Islet of Langerhans (tissue), 1 donor: ENCODE results near the gene THPO.

Source experiments
- FAIRE-seq: peaks from one replicate; lab custom pipeline; 2011; peaks lifted over from hg19 to GRCh38; lab: Jason Lieb, UNC

THPO gene

DNA sequence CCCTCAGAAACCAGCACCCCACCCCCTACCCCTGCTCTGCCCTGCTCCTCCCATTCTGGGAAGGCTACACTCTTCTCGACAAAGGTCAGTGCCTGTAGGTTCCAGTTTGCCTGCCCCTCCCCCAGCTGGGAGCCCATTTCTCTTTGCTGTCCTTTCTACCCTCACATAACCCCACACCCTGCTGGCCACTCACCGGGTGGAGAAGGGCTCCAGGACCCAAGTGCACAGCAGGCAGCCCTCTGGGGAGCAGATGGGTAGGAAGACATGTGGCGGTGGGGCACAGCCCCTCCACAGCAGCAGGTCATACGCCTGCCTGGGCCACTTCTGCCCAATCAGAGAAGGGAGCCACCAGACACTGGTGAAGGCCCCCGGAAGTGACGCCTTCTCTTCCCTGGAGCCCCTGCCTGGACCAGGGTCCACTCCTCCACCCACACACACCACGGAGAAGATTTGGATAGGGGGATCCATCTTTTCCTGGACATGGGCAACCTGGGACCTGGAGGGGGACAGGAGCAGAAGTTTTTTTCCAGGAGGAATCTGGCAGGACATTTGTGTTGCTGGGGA lies at the start of gene THPO:
THPO (minus strand) TSS at position 326 of the 564 bp plus-strand sequence. CDS start 1,948 bp downstream, outside the sequence.
- no peak for FAIRE-seq

DNA sequence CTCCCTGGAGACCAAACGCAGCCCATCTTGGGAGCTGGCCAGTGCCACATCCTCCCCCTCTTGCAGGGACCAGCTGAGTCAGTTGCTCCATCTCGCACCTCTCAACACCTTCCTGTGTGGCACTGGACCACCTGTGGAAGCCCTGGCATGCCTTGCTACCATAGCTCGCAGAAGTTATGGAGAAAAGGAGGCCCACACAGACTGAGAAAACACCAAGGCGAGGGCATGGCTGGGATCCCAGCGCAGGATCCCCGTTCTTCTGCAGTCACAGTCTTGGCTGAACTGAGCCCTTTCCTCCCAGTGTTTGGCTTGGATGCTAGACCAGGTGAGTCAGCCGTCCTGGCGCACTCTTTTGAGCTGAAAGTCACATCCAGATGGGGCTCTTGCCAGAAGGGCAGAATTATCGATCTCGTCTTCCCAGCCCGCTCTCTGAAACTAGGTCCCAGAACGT lies 48.7 kb upstream of the THPO start:
- FAIRE-seq, result no peak

DNA sequence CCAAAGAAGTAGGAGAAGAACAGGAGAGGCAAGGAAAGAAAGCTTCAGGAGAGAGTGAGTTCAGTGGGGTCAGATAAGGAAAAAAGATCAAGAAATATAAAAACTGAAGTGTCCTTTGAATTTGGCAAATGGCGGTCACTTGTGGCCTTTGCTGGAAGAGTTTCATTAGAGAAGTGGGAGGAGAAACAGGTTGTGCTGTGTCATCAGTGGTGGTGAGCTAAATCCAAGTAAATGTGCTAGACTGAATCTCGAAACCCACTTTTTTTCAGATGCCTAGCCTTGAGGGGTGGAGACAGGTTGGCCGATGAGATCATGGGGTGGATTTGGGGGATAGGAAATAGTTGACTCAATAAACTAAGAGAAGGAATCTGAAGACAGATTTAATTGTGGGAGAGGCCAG lies 45.6 kb upstream of the THPO start:
- no peak for FAIRE-seq

DNA sequence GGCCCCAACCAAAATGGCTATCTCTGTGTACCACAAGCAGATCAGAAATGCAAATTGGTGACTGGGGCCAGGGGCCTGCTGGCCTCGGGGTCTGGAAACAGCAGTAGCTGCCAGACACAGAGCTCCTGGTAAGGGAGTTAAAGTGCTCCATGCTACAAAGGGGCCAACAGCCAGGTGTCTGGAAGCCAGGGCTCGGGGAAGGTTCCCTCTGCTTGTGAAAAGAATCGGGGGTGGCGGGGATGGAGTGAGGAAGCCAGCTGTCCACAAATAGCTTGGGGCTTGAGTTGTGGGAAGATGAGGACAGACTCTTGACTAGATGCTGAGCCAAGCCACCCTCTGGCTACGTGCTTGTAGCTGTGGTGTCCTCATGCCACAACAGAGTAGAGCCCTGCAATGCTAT lies 41.2 kb upstream of the THPO start:
- FAIRE-seq, result no peak

DNA sequence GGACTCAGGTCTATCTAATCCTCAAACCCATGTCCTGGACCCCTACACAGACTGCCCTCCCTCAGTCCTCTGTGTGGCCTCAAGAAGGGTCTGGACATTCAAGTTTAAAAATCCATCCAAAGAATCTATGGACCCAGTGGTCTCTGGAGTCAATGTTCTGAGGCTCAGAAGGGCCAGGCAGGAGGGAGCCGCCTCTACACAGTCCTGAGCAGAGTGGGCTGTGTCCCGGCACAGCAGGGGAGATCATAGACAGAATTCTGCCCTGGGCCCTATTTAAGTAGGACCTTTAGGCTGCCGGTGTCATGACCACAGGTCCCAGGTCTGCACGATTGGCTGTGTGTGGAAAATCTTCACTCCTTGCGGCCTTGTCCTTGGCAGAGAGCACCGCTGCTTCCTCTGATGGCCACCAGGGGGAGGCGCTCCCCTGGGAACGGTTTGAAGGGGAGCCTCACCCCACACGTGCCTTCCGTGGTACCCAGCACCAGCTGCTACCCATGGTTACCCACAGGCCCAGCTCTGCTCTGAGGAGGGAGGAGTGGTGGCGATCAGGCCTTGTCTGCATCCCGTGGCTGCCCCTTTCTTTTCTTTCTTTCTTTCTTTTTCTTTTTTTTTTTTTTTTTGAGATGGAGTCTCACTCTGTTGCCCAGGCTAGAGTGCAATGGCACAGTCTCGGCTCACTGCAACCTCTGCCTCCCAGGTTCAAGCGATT lies 39.8 kb upstream of the THPO start:
- FAIRE-seq, result no peak

DNA sequence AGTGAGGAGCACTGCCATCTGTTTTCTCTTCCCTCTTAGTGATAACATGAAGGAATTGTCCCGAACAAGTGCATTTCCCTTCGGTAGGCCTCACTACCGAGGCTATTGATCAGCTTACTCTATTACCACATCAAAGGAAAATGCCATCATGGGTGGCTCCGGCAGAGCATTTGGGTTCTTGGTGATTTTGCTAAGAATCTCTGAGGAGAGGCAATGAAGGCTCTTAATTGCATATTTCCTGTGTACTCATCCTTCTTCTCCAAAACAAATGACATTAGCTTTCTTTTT lies 37.1 kb upstream of the THPO start:
- no peak for FAIRE-seq

DNA sequence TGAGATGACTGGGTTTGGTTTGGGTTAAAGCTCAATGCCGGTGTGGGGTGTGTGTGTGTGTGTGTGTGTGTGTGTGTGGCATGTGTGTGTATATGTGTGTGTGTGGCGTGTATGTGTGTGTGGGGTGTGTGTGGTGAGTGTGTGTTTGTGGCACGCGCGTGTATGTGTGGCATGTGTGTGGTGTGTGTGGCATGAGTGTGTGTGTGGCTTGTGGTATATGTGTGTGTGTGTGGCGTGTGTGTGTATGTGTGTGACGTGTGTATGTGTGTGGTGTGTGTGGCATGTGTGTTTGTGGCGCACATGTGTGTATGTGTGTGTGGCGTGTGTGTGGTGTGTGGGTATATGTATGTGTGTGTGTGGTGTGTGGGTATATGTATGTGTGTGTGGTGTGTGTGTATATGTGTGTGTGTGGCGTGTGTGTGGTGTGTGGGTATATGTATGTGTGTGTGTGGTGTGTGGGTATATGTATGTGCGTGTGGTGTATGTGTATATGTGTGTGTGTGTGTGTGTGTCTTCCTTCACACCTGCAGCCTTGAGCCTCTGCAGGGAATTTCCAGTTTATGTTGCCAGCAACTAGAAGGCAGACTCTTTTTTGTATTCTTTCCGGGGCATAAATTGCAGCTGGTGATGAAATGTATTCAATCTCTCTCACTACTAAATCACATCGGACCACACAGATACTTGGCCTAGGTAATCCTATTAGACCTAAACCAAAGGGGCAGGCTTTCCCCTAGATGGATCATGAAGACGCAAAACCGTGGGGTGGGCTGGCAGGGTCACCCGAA lies 36.6 kb upstream of the THPO start:
- FAIRE-seq, result no peak

DNA sequence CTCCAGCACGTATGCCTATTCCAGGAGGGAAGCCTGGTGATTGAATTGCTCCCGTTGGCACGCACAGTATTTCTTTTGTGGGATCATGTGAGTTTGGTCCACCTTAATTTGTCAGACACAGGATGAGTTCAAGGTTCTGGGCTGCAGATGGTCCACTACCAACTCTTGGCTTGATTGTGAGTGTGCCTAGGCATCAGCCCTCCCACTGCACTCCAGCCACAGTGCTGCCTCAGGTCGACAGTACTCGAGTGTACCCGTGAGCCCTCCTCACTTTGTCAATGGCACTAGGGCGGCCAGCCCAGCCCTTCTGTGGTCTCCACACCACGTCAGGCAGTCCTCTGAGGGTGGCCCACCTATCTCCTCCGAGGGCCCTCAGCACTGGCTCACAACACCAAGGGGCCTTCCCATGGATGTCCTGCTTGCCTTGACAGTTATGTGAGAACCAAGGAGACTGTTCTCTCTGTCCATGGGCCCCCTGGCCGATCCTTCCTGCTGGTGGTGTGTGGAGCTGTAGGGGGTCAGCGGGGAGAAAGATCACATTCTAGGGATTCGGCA lies 32.0 kb upstream of the THPO start:
- no peak for FAIRE-seq

DNA sequence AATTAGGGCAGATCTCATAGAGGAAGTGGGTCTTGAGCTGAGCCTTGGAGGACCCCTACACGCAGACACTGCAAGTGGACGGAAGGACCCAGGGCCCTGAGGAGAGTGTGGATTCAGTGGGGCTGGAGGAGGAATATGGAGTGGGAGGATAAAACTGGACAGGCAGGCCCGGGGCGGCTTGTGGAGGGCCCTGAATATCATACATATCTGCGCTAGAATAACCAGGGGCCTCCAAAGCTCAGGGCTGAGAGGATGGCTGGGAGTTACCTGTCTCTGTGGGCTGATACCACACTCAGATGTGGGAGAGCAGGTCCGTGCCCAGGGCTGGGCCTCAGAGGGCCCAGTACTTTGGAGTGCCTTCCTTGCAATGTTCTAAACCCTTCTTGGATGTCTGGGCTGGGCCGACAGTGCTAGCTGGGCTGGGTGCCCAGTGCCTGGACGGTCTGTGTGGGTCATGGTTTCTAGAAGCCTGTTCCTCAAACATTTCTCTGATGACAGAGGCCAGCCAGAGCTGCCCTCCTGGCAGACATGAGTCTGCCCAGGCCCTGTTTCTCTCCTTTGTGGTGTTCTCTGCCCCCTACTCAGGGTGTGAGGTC lies 31.4 kb upstream of the THPO start:
- no peak for FAIRE-seq

DNA sequence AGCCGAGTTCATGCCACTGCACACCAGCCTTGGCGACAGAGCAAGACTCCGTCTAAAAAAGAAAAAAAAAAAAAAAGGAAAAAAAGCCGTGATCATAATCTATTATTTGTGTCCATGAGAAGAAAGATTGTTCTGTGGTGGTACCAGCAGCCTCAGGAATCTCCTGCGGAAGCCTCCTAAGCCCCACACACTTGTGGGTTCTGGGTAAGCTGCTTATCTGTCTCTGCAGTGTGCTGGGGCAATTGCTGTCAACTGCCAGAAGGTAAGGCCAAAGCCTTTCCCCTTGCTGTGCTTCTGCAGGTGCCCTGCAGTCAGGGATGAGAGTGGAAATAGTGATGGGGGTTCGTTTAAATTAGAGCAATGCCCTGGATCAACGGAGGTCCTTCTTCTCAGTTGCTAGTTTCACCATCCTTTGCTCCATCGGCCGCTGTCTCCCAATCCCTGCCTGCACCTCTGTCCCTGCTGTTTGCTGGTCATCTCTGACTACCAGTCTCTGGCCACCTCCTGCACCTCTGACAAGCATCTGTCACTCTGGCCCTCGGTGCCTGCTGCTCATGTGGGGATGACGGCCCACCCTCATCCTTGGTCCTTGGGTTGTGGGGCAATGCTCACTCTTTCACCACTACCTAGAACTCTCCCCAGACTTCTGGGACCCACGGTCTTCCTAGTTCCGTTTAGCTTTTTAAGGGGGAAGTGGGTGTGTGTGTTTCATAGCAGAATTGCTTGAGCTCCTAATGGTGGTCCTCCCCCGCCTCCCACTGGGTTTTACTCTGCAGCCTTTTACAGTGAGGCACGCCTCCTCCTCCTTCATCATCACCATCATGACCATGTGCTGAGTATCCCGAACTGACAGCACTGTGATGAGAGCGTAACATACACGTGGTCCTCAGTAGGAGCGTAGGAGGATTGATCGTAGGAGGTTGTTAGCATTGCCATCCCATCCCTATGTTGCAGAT lies 27.3 kb upstream of the THPO start:
- FAIRE-seq, result no peak

DNA sequence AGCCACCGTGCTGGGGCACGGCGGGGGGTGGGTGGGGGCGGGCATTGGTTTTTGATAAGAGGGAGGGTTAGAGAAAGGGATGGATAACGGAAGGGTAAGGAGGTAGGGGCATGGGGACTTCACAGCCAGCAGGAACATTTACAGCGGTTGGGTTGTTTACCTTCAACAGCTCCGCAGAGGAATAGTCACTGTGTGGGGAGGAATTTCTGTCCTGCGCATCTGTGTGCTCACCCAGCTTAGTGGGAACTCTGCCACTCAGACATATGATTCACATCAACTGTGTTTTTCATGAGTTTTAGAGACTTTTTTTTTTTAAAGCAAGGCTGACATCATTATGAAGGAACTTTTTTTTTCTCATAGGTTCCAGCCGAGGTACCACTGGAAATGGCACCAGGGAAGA lies 21.4 kb upstream of the THPO start:
- FAIRE-seq, result no peak

DNA sequence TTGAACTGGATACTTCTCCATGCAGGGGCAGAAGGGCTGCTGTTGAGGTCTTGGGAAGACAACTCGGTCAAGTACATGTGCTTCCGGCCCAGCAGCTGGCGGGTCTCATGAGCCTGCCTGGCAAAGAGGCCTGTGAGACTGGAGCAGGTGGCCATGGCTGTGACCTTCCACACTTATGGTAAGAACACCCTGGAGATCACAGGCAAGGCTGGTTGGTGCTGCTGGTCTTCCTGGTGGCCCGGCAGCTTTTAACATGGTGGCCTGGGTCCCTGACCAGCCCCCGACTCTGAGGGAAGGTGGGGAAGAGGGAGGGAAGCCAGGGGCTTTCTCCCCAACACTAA lies 17.3 kb upstream of the THPO start:
- FAIRE-seq, result no peak

DNA sequence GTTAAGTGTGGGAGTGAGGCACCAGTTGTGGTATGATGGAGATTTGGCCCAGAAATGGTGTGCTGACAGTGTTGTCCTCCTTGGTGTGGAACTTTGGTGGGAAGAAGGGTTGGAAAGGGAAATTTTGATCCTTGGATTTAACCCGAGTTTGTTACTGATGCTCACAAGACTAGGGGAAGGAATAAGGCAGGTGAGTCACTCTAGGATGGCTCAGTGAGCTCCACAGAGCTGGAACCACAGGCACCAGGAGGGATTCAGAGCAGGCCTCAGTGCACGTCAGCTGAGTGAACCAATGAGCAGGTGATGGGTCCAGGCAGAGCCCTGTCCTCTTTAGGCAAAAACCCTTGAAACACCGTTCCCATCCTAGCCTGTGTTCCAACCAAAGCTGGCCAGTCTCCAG lies 13.3 kb upstream of the THPO start:
- FAIRE-seq, result no peak

DNA sequence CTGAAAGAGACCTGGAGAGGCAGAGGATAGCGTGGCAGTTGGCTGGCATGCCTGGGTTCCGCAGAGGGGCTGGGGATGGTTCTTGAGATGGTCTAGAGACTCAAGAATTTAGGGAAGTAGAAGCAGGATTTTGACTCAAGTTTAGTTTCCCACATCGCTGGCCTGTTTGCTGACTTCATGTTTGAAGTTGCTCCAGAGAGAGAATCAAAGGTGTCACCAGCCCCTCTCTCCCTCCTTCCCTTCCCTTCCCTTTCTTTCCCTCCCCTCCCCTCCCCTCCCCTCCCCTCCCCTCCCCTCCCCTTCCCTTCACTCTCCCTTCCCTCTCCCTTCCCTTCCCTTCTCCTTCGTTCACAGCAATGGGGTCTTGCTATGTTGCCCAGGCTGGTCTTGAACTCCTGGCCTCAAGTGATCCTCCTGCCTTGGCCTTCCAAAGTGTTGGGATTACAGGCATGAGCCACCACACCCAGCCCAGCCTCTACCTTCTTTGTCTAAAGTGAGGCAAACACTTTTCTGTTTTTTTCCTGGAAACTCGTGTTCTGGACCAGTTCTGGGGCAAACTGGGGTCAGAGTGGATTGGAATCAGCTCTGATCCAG lies 12.0 kb upstream of the THPO start:
- no peak for FAIRE-seq

DNA sequence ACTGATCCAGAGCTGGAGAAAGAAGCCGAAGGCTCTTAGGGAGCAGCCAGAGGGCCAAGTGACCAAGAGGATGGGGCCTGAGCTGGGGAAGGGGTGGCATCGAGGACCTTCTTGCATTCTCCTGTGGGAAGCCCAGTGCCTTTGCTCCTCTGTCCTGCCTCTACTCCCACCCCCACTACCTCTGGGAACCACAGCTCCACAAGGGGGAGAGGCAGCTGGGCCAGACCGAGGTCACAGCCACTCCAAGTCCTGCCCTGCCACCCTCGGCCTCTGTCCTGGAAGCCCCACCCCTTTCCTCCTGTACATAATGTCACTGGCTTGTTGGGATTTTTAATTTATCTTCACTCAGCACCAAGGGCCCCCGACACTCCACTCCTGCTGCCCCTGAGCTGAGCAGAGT lies 11.4 kb upstream of the THPO start:
- no peak for FAIRE-seq

DNA sequence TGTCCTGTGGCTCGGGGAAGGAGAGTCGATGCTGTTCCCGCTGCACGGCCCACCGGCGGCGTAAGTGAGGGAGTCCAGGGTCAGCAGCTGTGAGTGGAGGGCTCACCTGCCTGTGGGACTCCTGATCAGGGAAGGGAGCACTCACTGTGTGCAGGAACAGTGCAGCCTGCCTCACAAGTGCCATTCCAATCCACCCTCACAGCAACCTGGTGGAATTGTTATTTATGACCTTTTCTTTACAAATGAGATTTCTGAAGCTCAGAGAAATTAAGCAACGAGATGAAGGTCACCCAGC lies 10.9 kb upstream of the THPO start:
- no peak for FAIRE-seq

DNA sequence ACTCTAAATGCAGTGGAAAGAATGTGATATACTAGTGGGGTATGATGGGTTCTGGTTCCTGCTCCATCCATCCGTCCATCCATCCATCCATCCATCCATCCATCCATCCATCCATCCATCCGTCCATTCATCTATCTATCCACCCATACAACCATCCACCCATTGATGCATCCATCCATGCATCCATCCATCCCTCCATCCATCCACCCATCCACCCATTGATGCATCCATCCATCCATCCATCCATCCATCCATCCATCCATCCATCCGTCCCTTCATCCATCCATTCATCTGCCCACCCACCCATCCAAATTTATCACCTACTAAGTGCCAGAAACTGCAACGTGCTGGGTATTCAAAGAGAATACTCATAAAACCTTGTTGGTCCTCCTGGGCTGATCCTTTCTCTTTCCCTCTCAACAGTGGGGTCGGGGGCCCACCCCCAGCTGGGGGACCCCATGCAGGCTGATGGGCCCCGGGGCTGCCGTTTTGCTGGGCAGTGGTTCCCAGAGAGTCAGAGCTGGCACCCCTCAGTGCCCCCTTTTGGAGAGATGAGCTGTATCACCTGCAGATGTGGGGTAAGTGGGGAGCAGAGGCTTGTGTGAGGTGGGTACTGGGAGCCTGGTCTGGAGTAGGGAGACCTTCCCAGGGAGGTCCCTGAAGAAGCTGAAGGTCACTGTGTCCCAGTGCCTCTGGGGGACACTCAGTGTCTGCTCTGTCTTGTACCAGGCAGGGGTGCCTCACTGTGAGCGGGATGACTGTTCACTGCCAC lies 10.3 kb upstream of the THPO start:
- FAIRE-seq, result no peak

DNA sequence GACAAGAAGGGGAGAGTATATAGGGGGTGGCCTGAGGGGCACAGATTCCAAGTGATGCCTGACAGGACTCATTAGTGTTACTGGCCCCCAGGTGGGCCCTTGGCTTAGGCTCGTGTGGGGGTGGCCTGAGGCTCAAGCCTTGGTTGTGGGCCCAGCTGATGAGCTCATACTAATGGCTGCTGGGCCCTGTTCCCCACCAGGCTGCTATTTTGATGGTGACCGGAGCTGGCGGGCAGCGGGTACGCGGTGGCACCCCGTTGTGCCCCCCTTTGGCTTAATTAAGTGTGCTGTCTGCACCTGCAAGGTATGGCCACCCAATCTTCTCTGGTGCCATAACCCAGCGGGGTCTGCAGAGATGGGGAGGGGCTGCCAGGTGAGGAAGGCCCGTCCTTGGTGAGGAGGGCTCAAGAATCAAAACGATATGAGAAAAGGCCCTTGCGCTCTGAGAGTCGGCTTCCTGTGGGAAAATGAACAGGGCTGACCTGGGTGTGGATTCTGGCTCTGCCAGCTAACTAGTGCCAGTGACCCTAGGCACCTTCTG lies 9.2 kb upstream of the THPO start:
- no peak for FAIRE-seq

DNA sequence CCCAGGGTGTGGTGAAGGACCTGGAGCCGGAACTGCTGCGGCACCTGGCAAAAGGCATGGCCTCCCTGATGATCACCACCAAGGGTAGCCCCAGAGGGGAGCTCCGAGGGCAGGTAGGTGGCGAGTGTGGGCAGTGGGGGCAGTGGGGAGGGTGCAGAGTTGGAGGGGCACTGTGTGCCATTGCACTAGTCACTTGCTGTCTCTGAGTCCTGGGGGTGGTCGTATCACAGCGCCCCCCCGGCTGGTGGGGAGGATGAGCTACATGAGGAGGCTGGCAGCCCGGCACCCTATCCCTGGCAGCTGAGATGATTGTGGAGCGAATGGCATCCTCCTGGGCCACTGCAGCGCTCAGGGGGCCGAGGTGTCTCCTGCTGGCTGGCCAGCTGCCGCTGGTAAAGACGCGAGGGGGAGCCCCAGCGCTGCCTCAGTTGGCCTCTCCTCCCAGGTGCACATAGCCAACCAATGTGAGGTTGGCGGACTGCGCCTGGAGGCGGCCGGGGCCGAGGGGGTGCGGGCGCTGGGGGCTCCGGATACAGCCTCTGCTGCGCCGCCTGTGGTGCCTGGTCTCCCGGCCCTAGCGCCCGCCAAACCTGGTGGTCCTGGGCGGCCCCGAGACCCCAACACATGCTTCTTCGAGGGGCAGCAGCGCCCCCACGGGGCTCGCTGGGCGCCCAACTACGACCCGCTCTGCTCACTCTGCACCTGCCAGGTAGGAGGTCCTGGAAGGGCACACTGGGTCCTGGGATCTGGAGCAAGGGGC lies 8.2 kb upstream of the THPO start:
- FAIRE-seq, result no peak

DNA sequence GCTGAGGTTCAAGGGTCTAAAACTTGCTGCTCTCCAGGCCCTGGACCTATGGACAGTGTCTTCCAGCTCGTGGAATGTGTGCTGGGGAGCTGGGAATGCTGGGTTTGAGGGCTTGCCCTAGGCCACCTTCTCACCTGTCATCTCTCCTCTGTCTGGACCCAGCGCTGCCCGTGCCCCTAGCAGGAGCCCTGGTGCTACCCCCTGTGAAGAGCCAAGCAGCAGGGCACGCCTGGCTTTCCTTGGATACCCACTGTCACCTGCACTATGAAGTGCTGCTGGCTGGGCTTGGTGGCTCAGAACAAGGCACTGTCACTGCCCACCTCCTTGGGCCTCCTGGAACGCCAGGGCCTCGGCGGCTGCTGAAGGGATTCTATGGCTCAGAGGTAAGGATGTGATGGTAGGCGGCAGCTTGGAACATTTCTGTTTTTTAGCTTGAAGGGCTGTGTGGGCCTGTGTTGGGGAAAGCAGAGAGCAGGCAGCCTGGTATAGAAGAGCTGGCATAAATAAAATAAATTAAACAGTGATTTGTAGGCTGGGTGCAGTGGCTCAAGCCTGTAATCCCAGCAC lies 6.9 kb upstream of the THPO start:
- no peak for FAIRE-seq
